Fibroblast of lung (primary cell): ENCODE data around the gene NIF3L1. TPM values are rescaled to one million over a fixed set of nuclear protein-coding genes. Genes with fewer than 3 reads are reported as not detected.

Source experiments
- DNase-seq, 2 donors: peaks; one replicate each; pipeline versions ENCODE4 v3.0.0 to v3.0.0-alpha.2; 2010; ENCODE audit warnings: low read depth in 2 of 2
- H2AFZ ChIP-seq: 2 replicates; pipeline ENCODE4 v1.5.1; 2012; ENCODE audit warnings: low read length, control low read depth, inconsistent platforms
- H3K27ac ChIP-seq: 2 replicates; pipeline ENCODE4 v1.5.1; 2011; ENCODE audit warnings: low read length, control low read depth; ENCODE audit not compliant: insufficient read depth
- H3K27me3 ChIP-seq: 2 replicates; pipeline ENCODE4 v1.5.1; 2011; ENCODE audit warnings: mild to moderate bottlenecking, low read length; ENCODE audit not compliant: control insufficient read depth, insufficient read depth
- H3K36me3 ChIP-seq: 2 replicates; pipeline ENCODE4 v1.5.1; 2011; ENCODE audit warnings: low read length; ENCODE audit not compliant: control insufficient read depth, insufficient read depth
- H3K4me1 ChIP-seq: 2 replicates; pipeline ENCODE4 v1.5.1; 2011; ENCODE audit warnings: low read length; ENCODE audit not compliant: control insufficient read depth, insufficient read depth; ENCODE audit errors: extremely low read depth
- H3K4me2 ChIP-seq: 2 replicates; pipeline ENCODE4 v1.5.1; 2011; ENCODE audit warnings: low read length, control low read depth; ENCODE audit not compliant: insufficient read depth; ENCODE audit errors: extremely low read depth
- H3K4me3 ChIP-seq, 4 experiments: fragments of 200-600 bp in 1 of 4; sonication (generic) in 1 of 4; replicated peaks in 1 of 4; 2 replicates each; pipeline ENCODE4 v1.5.1; 2011 to 2016; ENCODE audit warnings: low read length in 4 of 4, low read depth in 3 of 4, mild to moderate bottlenecking in 3 of 4, control low read depth in 2 of 4, inconsistent platforms in 1 of 4, mixed read lengths in 1 of 4; ENCODE audit not compliant: insufficient read depth in 1 of 4; ENCODE audit errors: control extremely low read depth in 1 of 4
- H3K79me2 ChIP-seq: 2 replicates; pipeline ENCODE4 v1.5.1; 2012; ENCODE audit warnings: mild to moderate bottlenecking, low read length, inconsistent platforms; ENCODE audit not compliant: control insufficient read depth, insufficient read depth
- H3K9ac ChIP-seq: 2 replicates; pipeline ENCODE4 v1.5.1; 2011; ENCODE audit warnings: mild to moderate bottlenecking, low read length, control low read depth; ENCODE audit not compliant: insufficient read depth
- H3K9me3 ChIP-seq: 2 replicates; pipeline ENCODE4 v1.5.1; 2012; ENCODE audit warnings: low read depth, low read length; ENCODE audit not compliant: control insufficient read depth, insufficient read depth
- H4K20me1 ChIP-seq: 2 replicates; pipeline ENCODE4 v1.5.1; 2011; ENCODE audit warnings: low read length; ENCODE audit not compliant: control insufficient read depth, insufficient read depth; ENCODE audit errors: extremely low read depth
- EZH2 ChIP-seq: IDR thresholded peaks from 2 replicates; pipeline ENCODE4 v1.5.1; 2012; ENCODE audit warnings: low read length, control low read depth, mild to moderate bottlenecking; ENCODE audit errors: missing control alignments
- polyA plus RNA-seq, 2 donors: library from polyadenylated mRNA; depleted of rRNA in 1 of 2; stranded (reverse) in 1 of 2; unstranded in 1 of 2; fragments of >200 nt; gene quantifications; 2 replicates each; pipeline ENCODE4 v1.2.1, GENCODE V29; 2011 to 2012; ENCODE audit warnings: missing spikeins in 1 of 2
- total RNA-seq: library from RNA; depleted of rRNA; stranded (reverse); fragments of >200 nt; gene quantifications from 2 replicates; pipeline ENCODE4 v1.2.1, GENCODE V29; 2014
- TF ChIP-seq, protein P1 (sequence below), 2 donors: IDR thresholded peaks in 1 of 2; conservative IDR thresholded peaks in 1 of 2; 1 replicate in 1 of 2; 2 replicates in 1 of 2; pipeline ENCODE4 v1.5.1; 2011 to 2012; ENCODE audit warnings: low read length in 2 of 2, control low read depth in 1 of 2, inconsistent platforms in 1 of 2, low read depth in 1 of 2, mild to moderate bottlenecking in 1 of 2

NIF3L1 gene
- total and polyA plus RNA-seq, 2 donors (not counting 1 experiment from before 2014, with no cell fraction given): 21.0 to 40.7 TPM

DNA sequence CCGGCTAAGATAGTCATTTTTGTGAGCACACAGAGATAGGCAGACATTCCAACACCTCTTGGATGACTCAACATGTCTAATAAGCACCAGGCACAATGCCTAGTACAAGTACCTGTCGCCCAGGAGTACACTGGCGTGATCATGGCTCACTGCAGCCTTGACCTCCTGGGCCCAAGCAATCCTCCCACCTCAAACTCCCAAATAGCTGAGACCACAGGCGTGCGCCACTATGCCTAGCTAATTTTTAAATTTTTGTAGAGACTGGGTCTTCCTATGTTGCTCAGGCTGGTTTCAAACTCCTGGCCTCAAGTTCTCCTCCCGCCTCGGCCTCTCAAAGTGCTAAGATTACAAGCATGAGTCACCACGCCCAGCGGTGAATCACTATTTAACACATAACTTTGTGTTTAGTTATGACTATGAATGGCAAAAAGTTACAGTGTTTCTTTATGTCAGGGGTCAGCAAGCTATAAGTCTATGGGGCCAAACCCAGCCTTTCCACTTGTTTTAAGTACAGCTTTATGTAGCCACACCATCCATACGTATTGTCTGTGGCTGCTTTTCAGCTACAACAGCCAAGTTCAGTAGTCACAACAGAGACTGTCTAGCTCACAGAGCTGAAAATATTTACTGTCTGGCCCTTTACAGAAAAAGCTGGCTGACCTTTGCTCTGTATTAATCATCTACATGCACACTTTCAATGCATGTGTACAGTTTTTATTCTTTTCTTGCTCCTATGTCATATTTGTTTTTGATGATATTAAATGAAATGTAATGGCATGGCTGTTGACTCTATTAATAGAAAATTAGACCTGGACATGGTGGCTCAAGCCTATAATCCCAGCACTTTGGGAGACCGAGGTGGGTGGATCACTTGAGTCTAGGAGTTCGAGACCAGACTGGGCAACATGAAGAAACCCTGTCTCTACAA, 55.6 kb downstream of the NIF3L1 start:
- Histone ChIP-seq H3K36me3 (no peaks in the 10 kb centered on the region), H3K27ac (peak overlapping the region; percentile 31), H4K20me1 (no peaks in the 10 kb centered on the region), H3K4me1 (no peaks in the 10 kb centered on the region), H3K9ac (no peak overlapping the region), H3K9me3 (no peaks in the 10 kb centered on the region), H2AFZ (no peak overlapping the region), H3K4me3 (no peak overlapping the region), H3K79me2 (no peaks in the 10 kb centered on the region), H3K27me3 (no peaks in the 10 kb centered on the region), H3K4me2 (no peak overlapping the region)
- TF ChIP-seq EZH2: no peak
- TF ChIP-seq, protein P1, sequence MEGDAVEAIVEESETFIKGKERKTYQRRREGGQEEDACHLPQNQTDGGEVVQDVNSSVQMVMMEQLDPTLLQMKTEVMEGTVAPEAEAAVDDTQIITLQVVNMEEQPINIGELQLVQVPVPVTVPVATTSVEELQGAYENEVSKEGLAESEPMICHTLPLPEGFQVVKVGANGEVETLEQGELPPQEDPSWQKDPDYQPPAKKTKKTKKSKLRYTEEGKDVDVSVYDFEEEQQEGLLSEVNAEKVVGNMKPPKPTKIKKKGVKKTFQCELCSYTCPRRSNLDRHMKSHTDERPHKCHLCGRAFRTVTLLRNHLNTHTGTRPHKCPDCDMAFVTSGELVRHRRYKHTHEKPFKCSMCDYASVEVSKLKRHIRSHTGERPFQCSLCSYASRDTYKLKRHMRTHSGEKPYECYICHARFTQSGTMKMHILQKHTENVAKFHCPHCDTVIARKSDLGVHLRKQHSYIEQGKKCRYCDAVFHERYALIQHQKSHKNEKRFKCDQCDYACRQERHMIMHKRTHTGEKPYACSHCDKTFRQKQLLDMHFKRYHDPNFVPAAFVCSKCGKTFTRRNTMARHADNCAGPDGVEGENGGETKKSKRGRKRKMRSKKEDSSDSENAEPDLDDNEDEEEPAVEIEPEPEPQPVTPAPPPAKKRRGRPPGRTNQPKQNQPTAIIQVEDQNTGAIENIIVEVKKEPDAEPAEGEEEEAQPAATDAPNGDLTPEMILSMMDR (conservative IDR thresholded peaks at IDR 0.05 in 1 of 2, IDR thresholded peaks at IDR 0.05 in 1 of 2; ENCODE audit: low read depth in 1 of 2, low read length in 2 of 2): no peak
- DNase-seq: peak; percentile 89 to 96

DNA sequence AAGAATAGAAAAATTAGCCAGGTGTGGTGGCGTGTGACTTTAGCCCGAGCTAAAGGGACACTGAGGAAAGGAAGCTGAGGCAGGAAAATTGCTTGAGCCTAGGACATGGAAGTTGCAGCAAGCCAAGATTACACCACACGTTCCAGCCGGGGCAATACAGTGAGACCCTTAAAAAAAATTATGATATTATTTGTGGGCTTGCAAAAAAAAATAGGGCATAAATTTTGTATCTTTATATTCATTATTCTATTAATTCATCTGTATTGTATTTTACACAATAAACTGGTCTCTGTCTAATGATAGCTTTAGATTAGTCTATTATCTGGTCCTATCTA, 56.2 kb downstream of the NIF3L1 start:
- H3K36me3 ChIP-seq: no peaks in the 10 kb centered on the region
- H3K4me3 ChIP-seq: no peak overlapping the region
- no peaks in the 10 kb centered on the region for H4K20me1 ChIP-seq
- H3K9ac ChIP-seq: no peak overlapping the region
- H2AFZ ChIP-seq: no peak overlapping the region
- no peak overlapping the region for H3K27ac ChIP-seq
- no peaks in the 10 kb centered on the region for H3K27me3 ChIP-seq
- no peak overlapping the region for H3K4me2 ChIP-seq
- no peaks in the 10 kb centered on the region for H3K79me2 ChIP-seq
- TF ChIP-seq EZH2: no peak
- TF ChIP-seq, protein P1 (conservative IDR thresholded peaks at IDR 0.05 in 1 of 2, IDR thresholded peaks at IDR 0.05 in 1 of 2; ENCODE audit: low read depth in 1 of 2, low read length in 2 of 2): no peak
- no peaks in the 10 kb centered on the region for H3K4me1 ChIP-seq
- H3K9me3 ChIP-seq: no peaks in the 10 kb centered on the region
- no peak for DNase-seq

DNA sequence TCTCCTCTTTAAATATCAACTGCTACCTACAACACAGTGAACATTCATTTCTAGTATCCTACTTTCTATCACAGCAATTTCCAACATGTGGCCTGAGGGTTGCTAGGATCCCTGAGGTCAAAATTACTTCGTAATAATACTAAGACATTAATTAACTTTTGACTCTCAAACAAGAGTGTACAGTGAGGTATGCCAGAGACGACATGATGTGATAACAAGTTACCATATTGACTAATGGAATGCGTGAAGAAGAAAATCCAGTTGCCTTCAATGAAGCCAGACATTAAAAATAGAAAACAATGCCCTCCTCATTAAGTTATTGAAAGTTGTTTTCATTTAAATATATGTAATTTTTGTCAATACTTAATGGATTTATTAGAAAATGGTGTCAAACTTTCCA, 61.2 kb downstream of the NIF3L1 start:
- Histone ChIP-seq H3K4me1 (no peaks in the 10 kb centered on the region), H3K27ac (no peak overlapping the region), H4K20me1 (no peaks in the 10 kb centered on the region), H3K27me3 (no peaks in the 10 kb centered on the region), H3K4me2 (no peak overlapping the region), H3K4me3 (no peak overlapping the region), H3K9me3 (no peaks in the 10 kb centered on the region), H3K79me2 (no peaks in the 10 kb centered on the region), H3K36me3 (peaks cover 1% of the 10 kb centered on the region), H2AFZ (no peak overlapping the region), H3K9ac (no peak overlapping the region)
- DNase-seq: no peak
- no peak for TF ChIP-seq EZH2
- TF ChIP-seq, protein P1 (conservative IDR thresholded peaks at IDR 0.05 in 1 of 2, IDR thresholded peaks at IDR 0.05 in 1 of 2; ENCODE audit: low read depth in 1 of 2, low read length in 2 of 2): no peak

Other genes starting within 250 kb of the NIF3L1 start
- gene BZW1, start 77.5 kb upstream of the NIF3L1 start, total RNA-seq: 425 and 429 TPM in 2 replicates
- gene BZW1, start 77.5 kb upstream of the NIF3L1 start, polyA plus RNA-seq: 296 and 325 TPM in 2 replicates
- 68.5 and 76.8 TPM in 2 replicates for gene CLK1, start 24.7 kb upstream of the NIF3L1 start, total RNA-seq
- 44.1 and 104 TPM in 2 replicates for gene CLK1, start 24.7 kb upstream of the NIF3L1 start, polyA plus RNA-seq
- gene PPIL3, start 294 bp upstream of the NIF3L1 start, total RNA-seq: 66.9 and 76.8 TPM in 2 replicates
- 28.2 and 58.9 TPM in 2 replicates for gene PPIL3, start 294 bp upstream of the NIF3L1 start, polyA plus RNA-seq
- 13.6 and 13.9 TPM in 2 replicates for gene ORC2, start 74.3 kb downstream of the NIF3L1 start, total RNA-seq
- gene ORC2, start 74.3 kb downstream of the NIF3L1 start, polyA plus RNA-seq: 5.1 and 5.7 TPM in 2 replicates
- 6.2 and 8.6 TPM in 2 replicates for gene HYCC2, start 182.3 kb downstream of the NIF3L1 start, total RNA-seq
- 3.4 and 6.2 TPM in 2 replicates for gene HYCC2, start 182.3 kb downstream of the NIF3L1 start, polyA plus RNA-seq
- gene NDUFB3, start 182.6 kb downstream of the NIF3L1 start, total RNA-seq: 69.9 and 77.5 TPM in 2 replicates
- 117 and 121 TPM in 2 replicates for gene NDUFB3, start 182.6 kb downstream of the NIF3L1 start, polyA plus RNA-seq
- gene CFLAR, start 226.8 kb downstream of the NIF3L1 start, total RNA-seq: 80.4 and 86.5 TPM in 2 replicates
- gene CFLAR, start 226.8 kb downstream of the NIF3L1 start, polyA plus RNA-seq: 24.9 and 39.3 TPM in 2 replicates